ENCODE data around the gene APCDD1L. TPM values are rescaled to one million over a fixed set of nuclear protein-coding genes. Genes with fewer than 3 reads are reported as not detected.

Gene APCDD1L
- total and polyA plus RNA-seq, 2 experiments from 2014 or later = 16.6 to 25.6 TPM

DNA sequence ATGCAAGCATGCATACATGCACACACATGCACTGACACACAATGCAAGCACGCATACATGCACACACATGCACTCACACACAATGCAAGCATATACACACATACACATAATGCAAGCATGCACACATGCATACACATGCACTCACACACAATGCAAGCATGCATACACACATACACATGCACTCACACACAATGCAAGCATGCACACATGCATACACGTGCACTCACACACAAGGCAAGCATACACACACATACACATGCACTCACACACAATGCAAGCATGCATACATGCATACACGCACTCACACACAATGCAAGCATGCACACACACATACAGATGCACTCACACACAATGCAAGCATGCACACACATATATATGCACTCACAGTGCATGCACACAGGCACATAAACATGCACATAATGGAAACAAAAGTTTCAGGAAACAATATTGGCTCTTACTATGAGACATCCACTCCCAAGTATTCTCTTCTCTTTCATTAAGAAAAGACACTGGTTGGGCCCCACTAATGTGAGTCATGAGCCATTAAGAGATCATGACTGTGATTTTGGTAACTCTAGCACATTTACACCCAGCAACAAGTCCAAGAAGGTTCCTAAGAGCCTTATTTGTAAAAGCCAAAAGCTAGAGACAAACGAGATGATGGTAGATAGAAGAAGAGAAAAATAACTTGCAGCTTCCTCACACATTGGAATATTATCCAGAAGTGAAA is 22.2 kb downstream of the APCDD1L start:
- DNase-seq = peak; percentile 39
- Histone ChIP-seq H3K9me3 (ENCODE audit: low read depth) (no peaks in the 10 kb centered on the region), H2AFZ (no peak overlapping the region), H3K79me2 (ENCODE audit: insufficient read depth) (0 out of 2 replicates have a peak, but pooled peaks cover 5% of the 10 kb centered on the region), H3K9ac (no peak overlapping the region), H3K4me3 (no peak overlapping the region), H3K9me2 (ENCODE audit: insufficient read depth) (no peaks in the 10 kb centered on the region), H3K4me1 (ENCODE audit: insufficient read depth) (no peaks in the 10 kb centered on the region), H3K36me3 (ENCODE audit: low read depth) (0 out of 2 replicates have a peak, but pooled peaks cover 5% of the 10 kb centered on the region), H3F3A (ENCODE audit: insufficient read depth) (peaks cover 11% of the 10 kb centered on the region; the same call in 1 of the 2 replicates), H4K20me1 (ENCODE audit: insufficient read depth) (no peaks in the 10 kb centered on the region; the same call in 1 of the 2 replicates), H3K4me2 (ENCODE audit: unreplicated experiment) (no peak overlapping the region), H3K27ac (no peak overlapping the region), H3K27me3 (replicated peaks; ENCODE audit: insufficient read depth) (no peaks in the 10 kb centered on the region)
- WGBS, 2 experiments (ENCODE audit: low coverage in 1 of 2, low lambda C conversion rate in 2 of 2, missing lambda C conversion rate in 2 of 2) = 51 to 58% methylated on average over 4 of the region's 4 CpGs
- TF ChIP-seq EZH2phosphoT487 (IDR thresholded peaks at IDR 0.05; ENCODE audit: insufficient read depth, low read depth) = no peak
- TF ChIP-seq EZH2 (IDR thresholded peaks at IDR 0.05; ENCODE audit: insufficient read depth, poor library complexity, severe bottlenecking) = no peak
- in situ Hi-C loops (cut with MboI) = loop anchor here (25.0 kb wide), 1 partner anchor 344 kb away; no protein-coding TSS in a partner anchor

DNA sequence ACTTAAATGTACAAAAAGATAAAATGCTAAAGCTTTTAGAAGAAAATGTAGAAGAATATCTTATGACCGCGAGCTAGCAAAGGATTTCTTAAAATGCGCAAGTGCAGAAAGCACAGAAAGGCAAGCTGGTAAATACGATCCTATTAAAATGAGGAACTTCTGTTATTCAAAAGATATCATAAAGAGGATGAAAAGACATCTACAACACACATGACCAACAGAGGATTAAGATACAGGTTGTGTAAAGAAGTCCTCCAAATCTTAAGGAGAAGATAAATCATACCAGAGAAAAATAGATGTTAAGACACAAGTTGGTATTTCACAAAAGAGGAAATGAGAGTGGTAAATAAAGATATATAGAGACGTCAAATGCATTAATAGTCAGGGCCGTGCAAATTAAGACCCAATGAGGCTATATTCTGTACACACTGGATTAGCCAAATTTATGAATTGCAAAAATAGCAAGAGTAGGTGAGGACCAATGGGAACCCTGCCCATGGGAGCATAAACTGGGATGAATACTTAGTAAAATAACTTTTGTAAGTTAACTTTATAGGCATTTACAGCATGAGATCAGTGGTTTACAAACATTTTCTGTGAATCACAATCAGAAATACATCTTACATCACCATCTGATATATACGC is 23.0 kb downstream of the APCDD1L start:
- H3K27me3 ChIP-seq (replicated peaks; ENCODE audit: insufficient read depth) = no peaks in the 10 kb centered on the region
- DNase-seq = no peak
- TF ChIP-seq EZH2phosphoT487 (IDR thresholded peaks at IDR 0.05; ENCODE audit: insufficient read depth, low read depth) (no peak), EZH2 (IDR thresholded peaks at IDR 0.05; ENCODE audit: insufficient read depth, poor library complexity, severe bottlenecking) (no peak)
- 79 to 85% methylated on average over 7 of the region's 7 CpGs for WGBS, 2 experiments (ENCODE audit: low coverage in 1 of 2, low lambda C conversion rate in 2 of 2, missing lambda C conversion rate in 2 of 2)
- in situ Hi-C loops (cut with MboI) = loop anchor here (25.0 kb wide), 1 partner anchor 345 kb away; no protein-coding TSS in a partner anchor
- H4K20me1 ChIP-seq (ENCODE audit: insufficient read depth) = no peaks in the 10 kb centered on the region; the same call in 1 of the 2 replicates
- H3K9ac ChIP-seq = no peak overlapping the region
- H2AFZ ChIP-seq = no peak overlapping the region
- 0 out of 2 replicates have a peak, but pooled peaks cover 5% of the 10 kb centered on the region for H3K79me2 ChIP-seq (ENCODE audit: insufficient read depth)
- H3K4me3 ChIP-seq = no peak overlapping the region
- H3K9me2 ChIP-seq (ENCODE audit: insufficient read depth) = no peaks in the 10 kb centered on the region
- H3K4me2 ChIP-seq (ENCODE audit: unreplicated experiment) = no peak overlapping the region
- H3F3A ChIP-seq (ENCODE audit: insufficient read depth) = peaks cover 11% of the 10 kb centered on the region; the same call in 1 of the 2 replicates
- H3K9me3 ChIP-seq (ENCODE audit: low read depth) = no peaks in the 10 kb centered on the region
- no peaks in the 10 kb centered on the region for H3K4me1 ChIP-seq (ENCODE audit: insufficient read depth)
- 0 out of 2 replicates have a peak, but pooled peaks cover 5% of the 10 kb centered on the region for H3K36me3 ChIP-seq (ENCODE audit: low read depth)
- H3K27ac ChIP-seq = no peak overlapping the region

DNA sequence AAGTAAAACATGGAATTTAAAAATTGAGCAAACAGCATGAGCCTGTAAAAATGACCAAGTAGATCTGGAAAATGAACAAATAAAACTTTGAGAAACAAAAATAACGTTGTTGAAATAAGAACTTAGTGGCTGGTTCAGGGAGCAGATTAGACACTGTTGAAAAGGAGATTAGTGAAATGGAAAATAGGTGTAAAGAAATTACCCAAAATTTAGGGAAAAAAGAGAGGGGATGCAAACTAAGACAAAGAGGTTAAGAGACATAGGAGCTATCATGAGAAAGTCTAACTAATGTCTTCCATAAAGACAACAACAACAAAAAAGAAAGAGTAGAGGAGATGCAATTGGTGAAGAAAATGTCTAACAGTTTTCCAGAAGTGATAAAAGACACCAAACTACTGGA is 29.0 kb downstream of the APCDD1L start:
- H3K9ac ChIP-seq = no peak overlapping the region
- in situ Hi-C loops (cut with MboI) = loop anchor here (25.0 kb wide), 1 partner anchor 351 kb away; no protein-coding TSS in a partner anchor
- H4K20me1 ChIP-seq (ENCODE audit: insufficient read depth) = no peaks in the 10 kb centered on the region
- no peaks in the 10 kb centered on the region for H3K4me1 ChIP-seq (ENCODE audit: insufficient read depth)
- no peak overlapping the region for H3K4me2 ChIP-seq (ENCODE audit: unreplicated experiment)
- no peak overlapping the region for H2AFZ ChIP-seq
- no peak for TF ChIP-seq EZH2 (IDR thresholded peaks at IDR 0.05; ENCODE audit: insufficient read depth, poor library complexity, severe bottlenecking)
- TF ChIP-seq EZH2phosphoT487 (IDR thresholded peaks at IDR 0.05; ENCODE audit: insufficient read depth, low read depth) = no peak
- no peaks in the 10 kb centered on the region for H3K27me3 ChIP-seq (replicated peaks; ENCODE audit: insufficient read depth)
- no peak overlapping the region for H3K27ac ChIP-seq
- peaks cover 20% of the 10 kb centered on the region; the same call in 1 of the 2 replicates for H3K79me2 ChIP-seq (ENCODE audit: insufficient read depth)
- no peaks in the 10 kb centered on the region for H3F3A ChIP-seq (ENCODE audit: insufficient read depth)
- WGBS, 2 experiments (ENCODE audit: low coverage in 1 of 2, low lambda C conversion rate in 2 of 2, missing lambda C conversion rate in 2 of 2) = 0% methylated on average over 1 of the region's 1 CpG
- H3K9me2 ChIP-seq (ENCODE audit: insufficient read depth) = no peaks in the 10 kb centered on the region
- no peak for DNase-seq
- 0 out of 2 replicates have a peak, but pooled peaks cover 5% of the 10 kb centered on the region for H3K36me3 ChIP-seq (ENCODE audit: low read depth)
- H3K9me3 ChIP-seq (ENCODE audit: low read depth) = peaks cover 3% of the 10 kb centered on the region
- H3K4me3 ChIP-seq = no peak overlapping the region

DNA sequence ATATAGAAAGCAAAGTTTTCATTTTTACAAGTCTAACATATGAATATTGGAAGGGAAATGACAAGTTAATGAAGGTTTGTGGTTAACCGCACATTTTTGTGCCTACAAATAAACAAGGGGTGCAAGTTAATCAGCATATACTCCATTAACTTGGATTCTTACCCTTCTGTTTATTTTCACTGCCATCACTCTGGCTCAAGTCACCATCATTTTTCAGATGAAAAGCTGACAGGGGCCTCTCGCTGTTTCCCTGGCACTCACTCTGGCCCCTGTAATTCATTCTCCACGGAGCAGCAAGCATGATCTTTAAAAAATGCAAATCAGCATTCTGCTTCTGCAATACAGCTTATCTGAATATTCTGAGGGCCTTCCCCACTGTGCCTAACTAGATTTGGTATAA is 29.8 kb downstream of the APCDD1L start:
- DNase-seq = no peak
- no peaks in the 10 kb centered on the region for H3K36me3 ChIP-seq (ENCODE audit: low read depth)
- H3K4me1 ChIP-seq (ENCODE audit: insufficient read depth) = no peaks in the 10 kb centered on the region
- no peak overlapping the region for H2AFZ ChIP-seq
- H3K27me3 ChIP-seq (replicated peaks; ENCODE audit: insufficient read depth) = no peaks in the 10 kb centered on the region
- H3K9me3 ChIP-seq (ENCODE audit: low read depth) = peaks cover 3% of the 10 kb centered on the region
- no peak overlapping the region for H3K27ac ChIP-seq
- peaks cover 20% of the 10 kb centered on the region; the same call in 1 of the 2 replicates for H3K79me2 ChIP-seq (ENCODE audit: insufficient read depth)
- WGBS, 2 experiments (ENCODE audit: low coverage in 1 of 2, low lambda C conversion rate in 2 of 2, missing lambda C conversion rate in 2 of 2) = 25 to 31% methylated on average over 3 of the region's 3 CpGs
- no peak overlapping the region for H3K9ac ChIP-seq
- H3K4me3 ChIP-seq = no peak overlapping the region
- no peak for TF ChIP-seq EZH2 (IDR thresholded peaks at IDR 0.05; ENCODE audit: insufficient read depth, poor library complexity, severe bottlenecking)
- H3K9me2 ChIP-seq (ENCODE audit: insufficient read depth) = no peaks in the 10 kb centered on the region
- no peak overlapping the region for H3K4me2 ChIP-seq (ENCODE audit: unreplicated experiment)
- H3F3A ChIP-seq (ENCODE audit: insufficient read depth) = no peaks in the 10 kb centered on the region
- in situ Hi-C loops (cut with MboI) = loop anchor here (25.0 kb wide), 1 partner anchor 352 kb away; no protein-coding TSS in a partner anchor
- no peaks in the 10 kb centered on the region for H4K20me1 ChIP-seq (ENCODE audit: insufficient read depth)
